HG03097 (cell line): ENCODE measurements around the gene KCNH2.

Source experiments
- ATAC-seq: cut with Tn5 transposase; IDR thresholded peaks from one replicate; pipeline ENCODE4 v1.9.1; 2021; ENCODE audit not compliant: unreplicated experiment, low FRiP score

KCNH2 gene

GRCh38 chr7:150997075-150997511, 19.0 kb upstream of the KCNH2 start:
- no peak for ATAC-seq

- ATAC-seq = no peak
Observed at GRCh38 chr7:150996376-150997074, 18.4 kb upstream of the KCNH2 start.

GRCh38 chr7:150994838-150995510, 16.9 kb upstream of the KCNH2 start:
- ATAC-seq = no peak

- ATAC-seq = no peak
Observed at GRCh38 chr7:150994141-150994837, 16.2 kb upstream of the KCNH2 start.

- ATAC-seq = no peak
Observed at GRCh38 chr7:150993511-150993910, 15.4 kb upstream of the KCNH2 start.

- ATAC-seq = no peak
Observed at GRCh38 chr7:150992833-150993302, 14.7 kb upstream of the KCNH2 start.

GRCh38 chr7:150992051-150992640, 14.0 kb upstream of the KCNH2 start:
- no peak for ATAC-seq

GRCh38 chr7:150990416-150991186, 12.5 kb upstream of the KCNH2 start, which contains the start of gene NOS3:
TSS of gene NOS3 (plus strand) at chr7:150991017. CDS start at chr7:150993804, 2,787 bp downstream.
- no peak for ATAC-seq

GRCh38 chr7:150989456-150989855, 11.3 kb upstream of the KCNH2 start:
- ATAC-seq = no peak

GRCh38 chr7:150988230-150989226, 10.4 kb upstream of the KCNH2 start:
- ATAC-seq = no peak

- no peak for ATAC-seq
Observed at GRCh38 chr7:150986556-150986955, 8.4 kb upstream of the KCNH2 start.

GRCh38 chr7:150986099-150986512, 8.0 kb upstream of the KCNH2 start:
- no peak for ATAC-seq

GRCh38 chr7:150983893-150984368, 5.8 kb upstream of the KCNH2 start:
- ATAC-seq = no peak

GRCh38 chr7:150982351-150982750, 4.2 kb upstream of the KCNH2 start:
- ATAC-seq = no peak

GRCh38 chr7:150981644-150982043, 3.5 kb upstream of the KCNH2 start:
- ATAC-seq = no peak

- ATAC-seq = no peak
Observed at GRCh38 chr7:150980663-150981062, 2.5 kb upstream of the KCNH2 start.

- ATAC-seq = no peak
Observed at GRCh38 chr7:150979713-150980390, 1.7 kb upstream of the KCNH2 start.

GRCh38 chr7:150977382-150978125, 567 bp downstream of the KCNH2 start:
- ATAC-seq = no peak
